ENCODE results near the gene AKAP8L. TPM values are rescaled to one million over a fixed set of nuclear protein-coding genes. Genes with fewer than 3 reads are reported as not detected.

The AKAP8L gene
- total and polyA plus RNA-seq, 9 of the 15 experiments (the other 6 are each of a cell fraction or from before 2014, with no cell fraction given): 2.4 to 116 (median 70.7) TPM

DNA sequence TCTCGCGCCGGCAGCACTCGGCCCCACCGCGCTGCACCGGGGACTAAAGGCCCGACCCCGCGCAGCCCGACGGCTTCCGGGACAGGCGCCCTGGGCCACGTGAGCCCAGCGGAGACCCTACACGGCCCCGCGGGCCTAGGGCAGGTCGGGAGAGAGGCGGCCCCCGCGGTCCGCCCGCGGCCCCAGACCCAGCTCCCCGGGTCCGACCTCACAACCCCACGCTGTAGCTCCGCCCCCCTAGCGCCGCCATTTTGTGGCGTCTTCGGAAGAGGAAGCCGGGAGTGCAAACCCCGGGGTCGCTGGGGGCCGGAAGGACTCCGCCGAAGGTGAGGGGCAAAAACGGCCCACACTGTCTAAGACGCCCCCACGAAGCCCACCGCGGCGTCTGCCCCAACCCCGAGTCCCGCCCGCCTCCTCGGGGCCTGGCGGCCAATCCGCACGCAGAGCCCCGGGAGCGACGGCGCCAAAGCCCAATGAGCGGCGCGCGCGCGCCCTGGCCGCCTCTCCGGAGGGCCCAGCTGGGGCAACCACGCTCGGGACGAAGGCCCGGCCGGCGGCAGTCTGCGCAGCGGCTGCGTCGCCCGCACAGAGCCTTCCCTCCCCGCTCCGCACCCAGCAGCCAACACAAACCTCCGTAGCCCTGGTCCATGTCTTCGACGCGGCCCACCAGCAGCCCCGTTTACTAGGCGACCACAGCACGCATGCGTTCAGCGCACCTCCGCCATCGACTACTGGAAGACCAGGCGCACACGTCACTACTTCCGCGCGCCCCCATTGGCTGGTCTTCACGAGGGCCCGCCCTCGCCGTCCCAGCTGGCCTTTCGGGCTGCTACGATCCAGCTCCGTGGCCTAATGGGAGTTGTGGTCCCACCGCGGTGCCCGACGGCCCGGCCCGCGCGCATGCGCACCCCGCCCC, 39.4 kb downstream of the AKAP8L start, which contains the start of gene AKAP8 (continued):
- TF ChIP-seq FOXK1 (CRISPR knock-in tag; IDR thresholded peaks at IDR 0.05; ENCODE audit: borderline replicate concordance) (0 out of 2 replicates have a peak, but pooled peaks have one; percentile 42), CHCHD3 (CRISPR knock-in tag; IDR thresholded peaks at IDR 0.05) (no peak), ZNF184 (CRISPR knock-in tag; IDR thresholded peaks at IDR 0.05) (no peak), RBM15 (IDR thresholded peaks at IDR 0.05; ENCODE audit: insufficient read depth, low read length) (no peak), ZNF12 (CRISPR knock-in tag; IDR thresholded peaks at IDR 0.05) (no peak), WHSC1 (IDR thresholded peaks at IDR 0.05; ENCODE audit: low read length) (no peak), CEBPG (CRISPR knock-in tag; IDR thresholded peaks at IDR 0.05) (no peak), CEBPG (tag; conservative IDR thresholded peaks at IDR 0.05 in 1 of 2, IDR thresholded peaks at IDR 0.05 in 1 of 2) (no peak), NCOA4 (IDR thresholded peaks at IDR 0.05; ENCODE audit: partially characterized antibody) (no peak), STAT5A (IDR thresholded peaks at IDR 0.05; ENCODE audit: borderline replicate concordance, low read length) (no peak), CCAR2 (IDR thresholded peaks at IDR 0.05; ENCODE audit: low read depth, low read length) (no peak), FOXK2 (conservative IDR thresholded peaks at IDR 0.05 in 1 of 2, IDR thresholded peaks at IDR 0.05 in 1 of 2; ENCODE audit: low read depth in 2 of 2) (no peak), MCM7 (IDR thresholded peaks at IDR 0.05) (no peak), ZNF175 (CRISPR knock-in tag; IDR thresholded peaks at IDR 0.05; ENCODE audit: low read depth) (no peak), TBL1XR1 (IDR thresholded peaks at IDR 0.05; ENCODE audit: low read length in 2 of 2) (no peak), KAT7 (CRISPR knock-in tag; IDR thresholded peaks at IDR 0.05; ENCODE audit: borderline replicate concordance) (peak; percentile 72; the same call in 1 of the 2 replicates), ZNF551 (CRISPR knock-in tag; IDR thresholded peaks at IDR 0.05) (no peak), EGR1 (conservative IDR thresholded peaks at IDR 0.05) (peak; percentile 27; the same call in 1 of the 2 replicates), ZNF668 (CRISPR knock-in tag; IDR thresholded peaks at IDR 0.05) (no peak), ETV5 (CRISPR knock-in tag; IDR thresholded peaks at IDR 0.05; ENCODE audit: low read depth) (no peak), ELF2 (CRISPR knock-in tag; IDR thresholded peaks at IDR 0.05) (peak; percentile 22; the same call in 1 of the 2 replicates)
- TF ChIP-seq, protein P1, sequence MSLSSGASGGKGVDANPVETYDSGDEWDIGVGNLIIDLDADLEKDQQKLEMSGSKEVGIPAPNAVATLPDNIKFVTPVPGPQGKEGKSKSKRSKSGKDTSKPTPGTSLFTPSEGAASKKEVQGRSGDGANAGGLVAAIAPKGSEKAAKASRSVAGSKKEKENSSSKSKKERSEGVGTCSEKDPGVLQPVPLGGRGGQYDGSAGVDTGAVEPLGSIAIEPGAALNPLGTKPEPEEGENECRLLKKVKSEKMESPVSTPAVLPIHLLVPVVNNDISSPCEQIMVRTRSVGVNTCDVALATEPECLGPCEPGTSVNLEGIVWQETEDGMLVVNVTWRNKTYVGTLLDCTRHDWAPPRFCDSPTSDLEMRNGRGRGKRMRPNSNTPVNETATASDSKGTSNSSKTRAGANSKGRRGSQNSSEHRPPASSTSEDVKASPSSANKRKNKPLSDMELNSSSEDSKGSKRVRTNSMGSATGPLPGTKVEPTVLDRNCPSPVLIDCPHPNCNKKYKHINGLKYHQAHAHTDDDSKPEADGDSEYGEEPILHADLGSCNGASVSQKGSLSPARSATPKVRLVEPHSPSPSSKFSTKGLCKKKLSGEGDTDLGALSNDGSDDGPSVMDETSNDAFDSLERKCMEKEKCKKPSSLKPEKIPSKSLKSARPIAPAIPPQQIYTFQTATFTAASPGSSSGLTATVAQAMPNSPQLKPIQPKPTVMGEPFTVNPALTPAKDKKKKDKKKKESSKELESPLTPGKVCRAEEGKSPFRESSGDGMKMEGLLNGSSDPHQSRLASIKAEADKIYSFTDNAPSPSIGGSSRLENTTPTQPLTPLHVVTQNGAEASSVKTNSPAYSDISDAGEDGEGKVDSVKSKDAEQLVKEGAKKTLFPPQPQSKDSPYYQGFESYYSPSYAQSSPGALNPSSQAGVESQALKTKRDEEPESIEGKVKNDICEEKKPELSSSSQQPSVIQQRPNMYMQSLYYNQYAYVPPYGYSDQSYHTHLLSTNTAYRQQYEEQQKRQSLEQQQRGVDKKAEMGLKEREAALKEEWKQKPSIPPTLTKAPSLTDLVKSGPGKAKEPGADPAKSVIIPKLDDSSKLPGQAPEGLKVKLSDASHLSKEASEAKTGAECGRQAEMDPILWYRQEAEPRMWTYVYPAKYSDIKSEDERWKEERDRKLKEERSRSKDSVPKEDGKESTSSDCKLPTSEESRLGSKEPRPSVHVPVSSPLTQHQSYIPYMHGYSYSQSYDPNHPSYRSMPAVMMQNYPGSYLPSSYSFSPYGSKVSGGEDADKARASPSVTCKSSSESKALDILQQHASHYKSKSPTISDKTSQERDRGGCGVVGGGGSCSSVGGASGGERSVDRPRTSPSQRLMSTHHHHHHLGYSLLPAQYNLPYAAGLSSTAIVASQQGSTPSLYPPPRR (CRISPR knock-in tag; IDR thresholded peaks at IDR 0.05; ENCODE audit: borderline replicate concordance): no peak
- TF ChIP-seq, protein P2, sequence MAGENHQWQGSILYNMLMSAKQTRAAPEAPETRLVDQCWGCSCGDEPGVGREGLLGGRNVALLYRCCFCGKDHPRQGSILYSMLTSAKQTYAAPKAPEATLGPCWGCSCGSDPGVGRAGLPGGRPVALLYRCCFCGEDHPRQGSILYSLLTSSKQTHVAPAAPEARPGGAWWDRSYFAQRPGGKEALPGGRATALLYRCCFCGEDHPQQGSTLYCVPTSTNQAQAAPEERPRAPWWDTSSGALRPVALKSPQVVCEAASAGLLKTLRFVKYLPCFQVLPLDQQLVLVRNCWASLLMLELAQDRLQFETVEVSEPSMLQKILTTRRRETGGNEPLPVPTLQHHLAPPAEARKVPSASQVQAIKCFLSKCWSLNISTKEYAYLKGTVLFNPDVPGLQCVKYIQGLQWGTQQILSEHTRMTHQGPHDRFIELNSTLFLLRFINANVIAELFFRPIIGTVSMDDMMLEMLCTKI (IDR thresholded peaks at IDR 0.05; ENCODE audit: partially characterized antibody): no peak
